Activated CD8-positive, alpha-beta memory T cell treated with anti-CD3 and anti-CD28 coated beads, Interleukin-2, amount 10 ng/mL, durations not matched to agents 7 days and 5 days (primary cell): ENCODE data around the gene PPARD. TPM values are rescaled to one million over a fixed set of nuclear protein-coding genes. Genes with fewer than 3 reads are reported as not detected.
"Not testable (repeated sequence)": the region's sequence is repeated elsewhere in the genome, so short reads cannot be mapped to it uniquely, and the experiment has no call there.

ENCODE experiments used
- ATAC-seq: fragments of 150-1000 bp; cut with Tn5 transposase; one replicate; pipeline ENCODE4 v1.10.0; 2021; ENCODE audit warnings: moderate library complexity
- CTCF ChIA-PET: fragments of 350-600 bp; sonication (Branson Sonifier 250); formaldehyde crosslinking; loops from one replicate; lab custom pipeline; 2021; ENCODE audit warnings: antibody characterized with exemption; lab: Charles Lee
- DNase-seq: peaks from one replicate; pipeline ENCODE4 v3.0.0-alpha.2; 2020
- H3K27ac Mint-ChIP-seq: one replicate; pipeline ENCODE4 v1.8.0; 2021; ENCODE audit warnings: mild to moderate bottlenecking, mixed read lengths
- H3K27me3 Mint-ChIP-seq: one replicate; pipeline ENCODE4 v1.8.0; 2021; ENCODE audit warnings: mixed read lengths
- H3K36me3 Mint-ChIP-seq: one replicate; pipeline ENCODE4 v1.8.0; 2021; ENCODE audit warnings: mild to moderate bottlenecking, mixed read lengths
- H3K4me1 Mint-ChIP-seq: one replicate; pipeline ENCODE4 v1.8.0; 2021; ENCODE audit warnings: mixed read lengths
- H3K4me3 Mint-ChIP-seq: one replicate; pipeline ENCODE4 v1.8.0; 2021; ENCODE audit warnings: mild to moderate bottlenecking, moderate library complexity, mixed read lengths
- H3K9me3 Mint-ChIP-seq: one replicate; pipeline ENCODE4 v1.8.0; 2022; ENCODE audit warnings: low read depth, mixed read lengths
- total RNA-seq, 2 experiments: library from RNA; stranded (reverse); gene quantifications; one replicate each; pipeline ENCODE4 v1.2.3, GENCODE V29; 2021

Gene PPARD
- total RNA-seq, 2 experiments from 2014 or later, result 16.4 to 18.8 TPM

DNA sequence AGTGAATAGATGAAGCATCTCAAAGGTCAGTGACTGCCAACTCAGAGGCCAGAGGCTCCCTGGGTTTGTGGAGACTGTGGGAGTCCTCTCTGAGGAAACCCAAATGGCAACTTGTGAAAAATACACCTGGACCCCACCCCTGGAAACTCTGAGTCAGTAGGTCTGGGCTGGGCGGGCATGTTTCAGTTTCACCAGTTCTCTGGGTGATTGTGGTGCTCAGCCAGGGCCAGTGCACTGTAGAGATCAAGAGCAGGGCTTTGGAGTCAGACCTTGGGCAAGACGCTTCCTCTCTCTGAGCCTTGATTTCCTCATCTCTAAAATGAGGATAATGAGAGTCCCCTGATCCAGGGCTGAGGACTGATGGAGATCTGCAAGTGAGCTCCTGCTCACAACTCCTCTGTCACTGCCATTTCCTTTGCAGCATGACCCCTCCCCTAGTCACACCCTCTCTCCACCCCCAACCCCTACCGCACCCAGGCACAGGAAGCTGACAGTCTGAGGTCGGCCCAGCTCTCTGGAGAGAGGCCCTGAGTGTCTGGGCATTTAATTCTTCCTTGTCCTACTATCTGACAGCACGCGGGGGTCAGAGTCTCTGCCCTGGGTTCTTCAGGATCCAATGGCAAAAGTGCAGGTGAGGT is 39.6 kb upstream of the PPARD start:
- peaks cover 70% of the 10 kb centered on the region for H3K4me1 Mint-ChIP-seq
- no peaks in the 10 kb centered on the region for H3K27me3 Mint-ChIP-seq
- H3K9me3 Mint-ChIP-seq, result no peaks in the 10 kb centered on the region
- H3K4me3 Mint-ChIP-seq, result peak overlapping the region; percentile 78
- peak; percentile 96 for DNase-seq
- H3K36me3 Mint-ChIP-seq, result peaks cover 39% of the 10 kb centered on the region
- peak overlapping the region; percentile 92 for H3K27ac Mint-ChIP-seq
- ATAC-seq, result peak; percentile 88
- CTCF ChIA-PET, result interaction anchor here (0.6 to 2.0 kb wide), 7 partner anchors 9 to 149 kb away, joined by 3 to 9 read pairs (median 5); partner anchors contain the start of genes FANCE and PPARD

DNA sequence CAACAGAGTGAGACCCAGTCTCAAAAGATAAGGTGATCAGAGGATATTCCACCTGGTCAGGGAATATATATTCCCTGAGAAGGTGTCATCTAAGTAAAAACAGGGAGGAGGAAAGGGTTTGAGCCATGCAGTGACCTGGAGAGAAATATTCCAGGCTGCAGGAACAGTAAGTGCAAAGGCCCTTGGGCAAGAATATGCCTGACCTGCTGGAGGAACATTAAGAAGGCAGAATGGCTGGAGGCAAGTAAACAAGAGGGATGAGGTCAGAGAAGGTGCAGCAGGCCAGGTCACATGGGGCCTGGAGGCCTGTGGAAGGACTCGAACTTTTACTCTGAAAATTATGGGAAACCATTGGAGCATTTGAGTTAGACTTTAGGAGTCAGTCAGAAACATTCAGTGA is 38.1 kb upstream of the PPARD start:
- peak overlapping the region; percentile 92 for H3K27ac Mint-ChIP-seq

DNA sequence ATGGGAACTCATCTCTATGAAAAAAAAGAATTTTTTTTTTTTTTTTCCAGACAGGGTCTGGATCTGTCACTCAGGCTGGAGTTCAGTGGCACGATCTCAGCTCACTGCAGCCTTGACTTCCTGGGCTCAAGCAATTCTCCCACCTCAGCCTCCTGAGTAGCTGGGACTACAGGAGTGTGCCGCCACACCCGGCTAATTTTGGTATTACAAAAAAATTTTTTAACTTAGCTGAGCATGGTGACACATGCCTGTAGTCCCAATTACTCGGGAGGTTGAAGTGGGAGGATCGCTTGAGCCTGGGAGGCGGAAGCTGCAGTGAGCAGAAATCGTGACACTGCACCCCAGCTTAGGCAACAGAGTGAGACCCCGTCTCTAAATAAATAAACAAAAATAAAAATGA is 37.2 kb upstream of the PPARD start:
- ATAC-seq, result no peak
- CTCF ChIA-PET, result interaction anchor here (0.6 to 2.4 kb wide), 6 partner anchors 8 to 1040 kb away, joined by 3 to 6 read pairs (median 3); partner anchors contain the start of gene DEF6
- Mint-ChIP-seq H3K36me3 (peaks cover 44% of the 10 kb centered on the region), H3K9me3 (no peaks in the 10 kb centered on the region), H3K27me3 (no peaks in the 10 kb centered on the region), H3K27ac (no peak overlapping the region), H3K4me3 (no peak overlapping the region), H3K4me1 (peaks cover 74% of the 10 kb centered on the region)
- no peak for DNase-seq

More for the DNA sequence above, 38.1 kb upstream of the PPARD start:
- no peaks in the 10 kb centered on the region for H3K9me3 Mint-ChIP-seq
- no peak for DNase-seq
- CTCF ChIA-PET, result interaction anchor here (1.8 to 2.4 kb wide), 3 partner anchors 22 to 147 kb away, joined by 6 to 9 read pairs (median 6); partner anchors contain the start of gene FANCE
- H3K27me3 Mint-ChIP-seq, result no peaks in the 10 kb centered on the region
- no peak for ATAC-seq
- peaks cover 43% of the 10 kb centered on the region for H3K36me3 Mint-ChIP-seq
- H3K4me1 Mint-ChIP-seq, result peaks cover 73% of the 10 kb centered on the region
- peak overlapping the region; percentile 78 for H3K4me3 Mint-ChIP-seq

DNA sequence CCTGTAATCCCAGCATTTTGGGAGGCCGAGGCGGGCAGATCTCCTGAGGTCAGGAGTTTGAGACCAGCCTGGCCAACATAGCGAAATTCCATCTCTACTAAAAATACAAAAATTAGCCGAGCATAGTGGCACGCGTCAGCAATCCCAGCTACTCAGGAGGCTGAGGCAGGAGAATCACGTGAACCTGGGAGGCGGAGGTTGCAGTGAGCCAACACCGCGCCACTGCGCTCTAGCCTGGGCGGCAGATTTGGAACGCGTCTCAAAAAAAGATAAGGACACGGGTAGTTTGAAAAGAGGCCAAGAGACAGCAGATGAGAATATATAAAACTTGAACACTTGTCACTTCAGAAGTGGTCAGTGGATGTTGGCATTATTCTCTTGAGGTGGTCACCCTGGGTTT is 35.2 kb upstream of the PPARD start:
- CTCF ChIA-PET, H3K27me3 Mint-ChIP-seq, DNase-seq, H3K4me3 Mint-ChIP-seq, H3K9me3 Mint-ChIP-seq, ATAC-seq: not testable (repeated sequence)
- H3K36me3 Mint-ChIP-seq, result peaks cover 48% of the 10 kb centered on the region
- peak overlapping the region; percentile 55 for H3K27ac Mint-ChIP-seq
- peaks cover 74% of the 10 kb centered on the region for H3K4me1 Mint-ChIP-seq

DNA sequence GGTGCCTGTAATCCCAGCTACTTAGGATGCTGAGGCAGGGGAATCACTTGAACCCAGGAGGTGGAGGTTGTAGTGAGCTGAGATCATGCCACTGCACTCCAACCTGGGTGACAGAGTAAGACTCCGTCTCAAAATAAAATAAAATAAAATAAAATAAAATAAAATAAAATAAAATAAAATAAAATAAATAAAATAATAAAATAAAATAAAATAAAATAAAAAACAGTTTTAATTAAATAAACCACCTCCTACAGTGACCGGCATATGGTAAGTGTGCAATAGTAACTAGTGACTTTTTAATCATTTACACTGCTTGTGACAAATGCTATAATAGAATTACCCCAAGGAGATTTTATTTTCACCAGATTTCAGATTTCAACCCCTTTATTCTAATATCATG is 33.8 kb upstream of the PPARD start:
- Mint-ChIP-seq H3K4me1 (peaks cover 72% of the 10 kb centered on the region), H3K27ac (peak overlapping the region; percentile 80), H3K36me3 (peaks cover 53% of the 10 kb centered on the region)
- ATAC-seq, H3K9me3 Mint-ChIP-seq, H3K4me3 Mint-ChIP-seq, DNase-seq, H3K27me3 Mint-ChIP-seq: not testable (repeated sequence)
- CTCF ChIA-PET, result interaction anchor here (1.1 to 5.3 kb wide), 4 partner anchors 10 to 33 kb away, joined by 3 to 69 read pairs (median 6); partner anchors contain the start of genes DEF6 and PPARD

DNA sequence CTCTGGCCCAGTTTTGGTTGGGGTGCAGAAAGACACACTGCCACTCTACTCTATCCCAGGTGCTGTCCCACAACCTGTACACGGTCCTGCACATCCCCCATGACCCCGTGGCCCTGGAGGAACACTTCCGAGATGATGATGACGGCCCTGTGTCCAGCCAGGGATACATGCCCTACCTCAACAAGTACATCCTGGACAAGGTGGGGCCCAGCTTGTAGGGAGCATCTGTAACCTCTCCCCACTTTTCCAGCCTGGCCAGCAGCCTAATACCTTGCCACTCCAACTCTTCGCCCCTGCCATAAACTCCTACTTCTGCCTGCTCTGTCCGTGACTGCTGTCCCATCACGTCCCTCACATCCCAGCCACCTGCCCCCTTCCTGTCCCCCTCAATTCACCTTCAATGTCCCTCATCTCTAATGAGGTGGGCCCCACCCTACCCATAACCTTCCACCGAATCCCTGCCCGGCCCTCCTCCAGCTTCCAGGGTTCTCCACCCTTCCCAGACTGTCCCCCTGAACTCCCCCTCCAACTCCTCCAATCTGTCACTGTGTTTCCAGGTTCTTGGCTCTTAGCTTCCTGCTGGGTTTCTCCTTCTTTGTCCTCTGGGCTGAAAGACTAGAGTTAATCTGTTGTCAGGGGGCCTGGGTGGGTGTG is 32.6 kb upstream of the PPARD start:
- CTCF ChIA-PET, result interaction anchor here (0.6 to 5.3 kb wide), 7 partner anchors 11 to 353 kb away, joined by 3 to 69 read pairs (median 5); partner anchors contain the start of genes DEF6 and PPARD
- Mint-ChIP-seq H3K4me3 (peak overlapping the region; percentile 62), H3K27me3 (no peaks in the 10 kb centered on the region), H3K9me3 (no peaks in the 10 kb centered on the region), H3K4me1 (peaks cover 70% of the 10 kb centered on the region), H3K27ac (peak overlapping the region; percentile 97), H3K36me3 (peaks cover 55% of the 10 kb centered on the region)
- DNase-seq, result no peak
- ATAC-seq, result no peak

DNA sequence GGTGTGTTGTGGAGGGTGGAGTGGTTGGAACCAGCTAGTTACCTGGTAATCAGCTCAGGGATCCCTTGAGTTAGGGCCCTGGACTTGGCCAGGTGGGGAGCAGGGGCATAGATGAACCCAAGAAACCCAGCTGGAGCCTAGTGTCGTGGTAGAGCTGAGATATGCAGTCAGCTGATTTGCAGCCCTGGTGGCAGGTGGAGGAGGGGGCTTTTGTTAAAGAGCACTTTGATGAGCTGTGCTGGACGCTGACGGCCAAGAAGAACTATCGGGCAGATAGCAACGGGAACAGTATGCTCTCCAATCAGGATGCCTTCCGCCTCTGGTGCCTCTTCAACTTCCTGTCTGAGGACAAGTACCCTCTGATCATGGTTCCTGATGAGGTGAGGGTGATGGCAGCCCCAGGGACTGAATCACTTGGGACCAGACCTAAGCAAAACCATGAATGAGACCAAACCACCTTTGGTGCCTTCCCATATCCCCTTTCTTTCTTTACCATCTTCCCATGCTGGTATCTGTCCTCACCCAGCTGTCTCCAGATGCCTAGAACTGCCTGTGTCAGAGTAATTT is 32.0 kb upstream of the PPARD start:
- Mint-ChIP-seq H3K4me1 (peaks cover 74% of the 10 kb centered on the region), H3K27ac (peak overlapping the region; percentile 97), H3K4me3 (peak overlapping the region; percentile 62), H3K9me3 (no peaks in the 10 kb centered on the region), H3K27me3 (no peaks in the 10 kb centered on the region), H3K36me3 (peaks cover 60% of the 10 kb centered on the region)
- ATAC-seq (peak; percentile 32), DNase-seq (no peak)
- CTCF ChIA-PET, result interaction anchor here (0.6 to 5.3 kb wide), 6 partner anchors 7 to 352 kb away, joined by 4 to 69 read pairs (median 7); partner anchors contain the start of gene DEF6

DNA sequence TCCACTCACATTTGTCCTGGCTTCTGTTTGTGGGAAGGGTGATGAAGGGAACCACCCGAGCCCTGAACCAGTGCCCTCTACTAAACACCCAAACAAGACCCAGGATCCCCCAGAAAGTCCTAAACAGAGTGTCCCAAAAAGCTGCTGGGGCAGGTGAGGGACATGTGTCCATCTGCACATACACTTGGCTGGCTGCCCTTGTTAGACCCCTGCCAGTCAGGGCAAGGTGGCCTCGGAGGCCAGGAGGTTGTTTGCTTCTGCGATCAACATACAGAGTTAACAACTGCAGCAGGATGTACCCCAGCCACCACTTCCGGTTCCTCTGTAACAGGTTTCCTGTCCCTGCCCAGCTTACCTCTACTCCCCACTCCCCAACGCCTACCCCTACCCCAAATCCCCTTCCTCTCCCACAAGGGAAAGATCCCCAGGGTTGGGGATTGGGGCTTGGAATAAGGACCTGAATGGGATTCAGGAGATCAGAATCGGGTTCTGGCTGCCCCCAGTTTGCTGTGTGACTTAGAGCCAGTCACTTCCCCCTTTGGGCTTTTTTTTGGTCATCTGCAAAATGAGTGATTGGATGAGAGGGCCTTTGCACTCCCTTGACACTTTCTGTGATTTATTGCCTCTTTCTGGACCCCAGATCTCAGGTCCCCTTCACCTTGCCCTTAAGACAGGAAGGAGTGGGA is 30.8 kb upstream of the PPARD start:
- Mint-ChIP-seq H3K27ac (peak overlapping the region; percentile 97), H3K4me1 (peaks cover 75% of the 10 kb centered on the region)
- CTCF ChIA-PET, result interaction anchor here (1.1 to 5.3 kb wide), 9 partner anchors 9 to 140 kb away, joined by 3 to 69 read pairs (median 5); partner anchors contain the start of genes DEF6, FANCE and PPARD

DNA sequence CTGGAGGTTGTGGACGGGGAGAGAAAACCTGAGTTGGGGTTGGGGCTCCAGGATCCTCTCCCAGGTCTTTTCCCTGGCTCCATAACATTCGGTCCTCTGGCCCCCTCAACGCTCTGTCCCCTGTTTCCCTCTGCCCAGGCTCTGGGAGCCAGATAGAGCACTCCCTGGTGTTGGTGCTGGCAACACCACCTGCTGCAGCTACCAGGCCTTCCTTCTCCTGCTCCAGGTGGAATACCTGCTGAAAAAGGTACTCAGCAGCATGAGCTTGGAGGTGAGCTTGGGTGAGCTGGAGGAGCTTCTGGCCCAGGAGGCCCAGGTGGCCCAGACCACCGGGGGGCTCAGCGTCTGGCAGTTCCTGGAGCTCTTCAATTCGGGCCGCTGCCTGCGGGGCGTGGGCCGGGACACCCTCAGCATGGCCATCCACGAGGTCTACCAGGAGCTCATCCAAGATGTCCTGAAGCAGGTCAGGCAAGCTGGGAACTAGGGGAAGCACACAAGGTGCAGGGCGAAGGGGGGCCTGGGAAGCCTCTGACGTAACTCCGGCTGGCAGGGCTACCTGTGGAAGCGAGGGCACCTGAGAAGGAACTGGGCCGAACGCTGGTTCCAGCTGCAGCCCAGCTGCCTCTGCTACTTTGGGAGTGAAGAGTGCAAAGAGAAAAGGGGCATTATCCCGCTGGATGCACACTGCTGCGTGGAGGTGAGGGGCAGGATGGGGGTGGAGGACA is 30.1 kb upstream of the PPARD start:
- Mint-ChIP-seq H3K4me1 (peaks cover 70% of the 10 kb centered on the region), H3K9me3 (no peaks in the 10 kb centered on the region), H3K36me3 (peaks cover 67% of the 10 kb centered on the region), H3K4me3 (peak overlapping the region; percentile 62), H3K27ac (peak overlapping the region; percentile 97), H3K27me3 (no peaks in the 10 kb centered on the region)
- peak; percentile 3 for ATAC-seq
- CTCF ChIA-PET, result interaction anchor here (1.1 to 5.3 kb wide), 8 partner anchors 9 to 139 kb away, joined by 3 to 69 read pairs (median 4); partner anchors contain the start of genes DEF6, FANCE and PPARD
- no peak for DNase-seq

More for the DNA sequence above, 30.8 kb upstream of the PPARD start:
- ATAC-seq (peak; percentile 88), DNase-seq (peak; percentile 82)
- Mint-ChIP-seq H3K36me3 (peaks cover 66% of the 10 kb centered on the region), H3K9me3 (no peaks in the 10 kb centered on the region), H3K27me3 (no peaks in the 10 kb centered on the region), H3K4me3 (peak overlapping the region; percentile 62)

DNA sequence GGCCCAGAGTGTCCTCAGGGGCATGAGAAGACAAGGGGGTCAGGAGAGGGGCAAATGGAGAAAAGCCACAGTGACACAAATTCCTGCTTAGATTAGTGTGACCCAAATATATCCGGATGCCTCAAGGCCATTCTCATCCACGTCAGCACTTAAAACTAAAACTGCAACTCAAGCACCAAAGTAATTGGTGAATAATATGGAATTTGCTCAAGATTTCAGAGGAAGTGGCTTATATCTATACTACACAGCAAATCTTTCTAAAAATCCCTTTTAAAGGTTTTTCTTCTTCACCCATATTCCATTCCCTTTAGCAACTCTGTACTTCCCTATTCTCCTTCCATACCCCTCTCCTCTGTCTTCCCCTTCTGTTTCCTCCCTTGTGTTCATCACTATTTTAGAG is 29.6 kb upstream of the PPARD start:
- H3K4me1 Mint-ChIP-seq, result peaks cover 69% of the 10 kb centered on the region
- no peak for DNase-seq
- ATAC-seq, result no peak
- CTCF ChIA-PET, result interaction anchor here (1.4 to 5.3 kb wide), 6 partner anchors 10 to 138 kb away, joined by 3 to 69 read pairs (median 6); partner anchors contain the start of genes DEF6, FANCE and PPARD
- H3K4me3 Mint-ChIP-seq, result no peak overlapping the region
- H3K27me3 Mint-ChIP-seq, result no peaks in the 10 kb centered on the region
- peak overlapping the region; percentile 97 for H3K27ac Mint-ChIP-seq
- peaks cover 73% of the 10 kb centered on the region for H3K36me3 Mint-ChIP-seq
- no peaks in the 10 kb centered on the region for H3K9me3 Mint-ChIP-seq

DNA sequence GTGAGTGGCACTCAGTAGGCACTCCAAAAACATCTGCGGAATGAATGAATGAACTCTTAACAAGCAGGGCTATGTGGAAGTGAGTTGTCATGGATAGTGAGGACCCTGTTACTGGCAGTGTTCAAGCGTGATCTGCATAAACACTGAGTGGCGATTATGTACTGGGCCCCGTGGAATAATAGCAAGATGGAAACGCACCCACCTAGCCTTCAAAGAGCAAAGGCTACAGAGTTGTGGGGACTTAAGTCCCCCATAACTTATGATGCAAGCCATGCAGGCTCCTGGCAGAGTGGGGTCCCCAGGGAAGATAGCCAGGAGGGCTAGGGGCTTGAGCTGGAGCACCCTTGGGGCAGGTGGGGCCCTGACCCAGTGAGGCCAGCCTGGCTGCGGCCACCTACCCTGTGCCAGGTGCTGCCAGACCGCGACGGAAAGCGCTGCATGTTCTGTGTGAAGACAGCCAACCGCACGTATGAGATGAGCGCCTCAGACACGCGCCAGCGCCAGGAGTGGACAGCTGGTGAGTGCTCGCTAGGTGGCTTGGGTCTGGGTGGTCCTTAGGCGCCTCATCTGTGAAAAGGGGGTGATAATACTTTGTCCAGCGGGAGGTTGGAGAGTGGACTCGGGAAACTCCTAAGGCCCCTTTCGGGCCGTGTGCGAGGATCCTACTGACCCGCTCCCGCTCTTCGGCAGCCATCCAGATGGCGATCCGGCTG is 24.7 kb upstream of the PPARD start:
- DNase-seq (no peak), ATAC-seq (no peak)
- CTCF ChIA-PET, result interaction anchor here (0.8 to 3.5 kb wide), 5 partner anchors 11 to 132 kb away, joined by 3 to 19 read pairs (median 3); partner anchors contain the start of gene DEF6
- Mint-ChIP-seq H3K4me1 (peaks cover 27% of the 10 kb centered on the region), H3K27me3 (no peaks in the 10 kb centered on the region), H3K36me3 (peaks cover 80% of the 10 kb centered on the region), H3K4me3 (no peak overlapping the region), H3K27ac (no peak overlapping the region), H3K9me3 (no peaks in the 10 kb centered on the region)
